ENCODE data around the gene POLA2.

GRCh38 chr11:65258988-65259387, 2.8 kb upstream of the POLA2 start:
- TF ChIP-seq CTCF (IDR thresholded peaks at IDR 0.05) (no peak), POLR2AphosphoS5 (IDR thresholded peaks at IDR 0.05) (no peak)

All from sigmoid colon (tissue), 4 donors.